ENCODE results near the gene PRKCH. TPM values are rescaled to one million over a fixed set of nuclear protein-coding genes. Genes with fewer than 3 reads are reported as not detected.

PRKCH gene
- total and polyA plus RNA-seq, 9 of the 15 experiments (the other 6 are each of a cell fraction or from before 2014, with no cell fraction given) = 0.61 to 4.4 (median 4.0) TPM

- TF ChIP-seq THAP12 (CRISPR knock-in tag; IDR thresholded peaks at IDR 0.05) (no peak), JUND (IDR thresholded peaks at IDR 0.05; ENCODE audit: borderline replicate concordance, low read depth, low read length) (peak; percentile 32; the same call in 1 of the 2 replicates), JUND (tag; IDR thresholded peaks at IDR 0.05; ENCODE audit: borderline replicate concordance, low read depth, low read length) (no peak)
Observed at GRCh38 chr14:61525293-61526011, 204.1 kb downstream of the PRKCH start (continued).

- H3K27ac ChIP-seq (ENCODE audit: extremely low read depth, low read depth, low read length) = no peak overlapping the region
Observed at GRCh38 chr14:61526405-61527312, 205.3 kb downstream of the PRKCH start.

More at GRCh38 chr14:61526405-61527312, 205.3 kb downstream of the PRKCH start:
- peak; percentile 52; the same call in 1 of the 2 replicates for TF ChIP-seq ZBTB40 (IDR thresholded peaks at IDR 0.05)
- no peak for TF ChIP-seq ZBTB40 (CRISPR knock-in tag; IDR thresholded peaks at IDR 0.05)
- no peak for TF ChIP-seq CBFA2T3 (IDR thresholded peaks at IDR 0.05)
- Histone ChIP-seq H3K9me3 (replicated peaks; ENCODE audit: control insufficient read depth, insufficient read depth, low read depth, low read length) (no peaks in the 10 kb centered on the region), H3K9ac (ENCODE audit: insufficient read depth in 1 of 2, low read depth in 2 of 2, low read length in 2 of 2) (0 out of 4 replicates have a peak overlapping the region, but pooled peaks of 1 of the 2 experiments have one; percentile 48), H3K27me3 (ENCODE audit: control insufficient read depth in 2 of 2, insufficient read depth in 2 of 2, low read length in 2 of 2) (no peaks in the 10 kb centered on the region; a peak in 1 of 5 replicates), H3K4me3 (no peak overlapping the region), H3K9me1 (ENCODE audit: control insufficient read depth, insufficient read depth, low read length) (no peaks in the 10 kb centered on the region), H4K20me1 (replicated peaks; ENCODE audit: control insufficient read depth, insufficient read depth, low read length) (no peaks in the 10 kb centered on the region), H3K79me2 (ENCODE audit: control insufficient read depth, insufficient read depth, low read length) (no peaks in the 10 kb centered on the region), H3K4me2 (ENCODE audit: insufficient read depth, low read length) (peak overlapping the region; percentile 37; the same call in 1 of the 2 replicates), H3K4me1 (replicated peaks in 1 of 2; ENCODE audit: control insufficient read depth in 2 of 2, insufficient read depth in 2 of 2, low read length in 2 of 2) (peaks cover 4 to 23% of the 10 kb centered on the region in 2 experiments; a peak in 3 of 5 replicates), H2AFZ (ENCODE audit: low read depth, low read length) (peak overlapping the region; percentile 40; the same call in 1 of the 2 replicates), H3K36me3 (ENCODE audit: control insufficient read depth, insufficient read depth, low read length) (no peaks in the 10 kb centered on the region)
- ChIA-PET CTCF (ENCODE audit: low intra/inter-chr PET ratio) (no interaction called here), POLR2A (interaction anchor here (1.2 to 1.8 kb wide), 2 partner anchors 8 to 10 kb away, joined by 3 to 5 read pairs; no protein-coding TSS in a partner anchor)
- peak; percentile 25 for ATAC-seq
- no peak for DNase-seq (ENCODE audit: extremely low read depth in 1 of 4, low spot score in 3 of 4)
- intact Hi-C loops (cut with micrococcal nuclease) = no loop called here
- 20% methylated on average over 8 of the region's 9 CpGs for WGBS (ENCODE audit: insufficient coverage, low coverage, missing lambda C conversion rate)
- no peak for FAIRE-seq
- in situ Hi-C loops (cut with MboI) = no loop called here
- BruUV-seq (replicated peaks) = no TSS peak
